PC-9 (cell line): ENCODE results near the gene NTN4.

Experiments
- EZH2 ChIP-seq: fragments of 200-600 bp; sonication (generic); IDR thresholded peaks from 2 replicates; pipeline ENCODE4 v1.8.0; 2017; ENCODE audit warnings: antibody characterized with exemption, low read depth
- TF ChIP-seq, protein P1 (sequence below): fragments of 200-600 bp; sonication (generic); conservative IDR thresholded peaks from 2 replicates; pipeline ENCODE4 v1.6.1; 2017; ENCODE audit warnings: mixed run types, antibody characterized with exemption, mild to moderate bottlenecking, moderate library complexity

DNA sequence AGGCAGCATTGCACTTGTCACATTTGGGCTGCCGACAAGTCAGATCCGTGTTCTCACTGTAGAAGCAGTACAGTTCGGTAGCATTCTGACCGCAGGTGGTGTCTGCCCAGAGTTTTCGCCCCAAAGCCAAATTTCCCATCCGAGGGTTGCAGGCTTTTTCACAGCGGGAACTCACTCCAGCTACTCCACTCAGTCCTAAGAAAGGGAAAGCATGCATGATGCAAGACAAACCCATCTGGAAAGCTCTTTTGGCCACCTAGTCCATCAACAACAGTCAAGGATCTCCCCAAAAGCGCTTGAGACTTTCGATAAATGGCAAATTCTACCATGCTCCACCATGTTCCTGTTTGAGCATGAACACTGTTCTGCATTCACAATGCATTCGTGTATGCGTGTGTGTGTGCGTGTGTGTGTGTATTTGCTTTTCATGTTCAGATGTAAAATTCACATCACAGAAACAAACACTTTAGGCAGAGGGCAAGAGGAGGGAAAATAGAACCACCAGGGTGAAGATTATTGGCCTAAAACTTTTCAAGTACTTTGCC is 3.2 kb downstream of the NTN4 start:
- TF ChIP-seq, protein P1, sequence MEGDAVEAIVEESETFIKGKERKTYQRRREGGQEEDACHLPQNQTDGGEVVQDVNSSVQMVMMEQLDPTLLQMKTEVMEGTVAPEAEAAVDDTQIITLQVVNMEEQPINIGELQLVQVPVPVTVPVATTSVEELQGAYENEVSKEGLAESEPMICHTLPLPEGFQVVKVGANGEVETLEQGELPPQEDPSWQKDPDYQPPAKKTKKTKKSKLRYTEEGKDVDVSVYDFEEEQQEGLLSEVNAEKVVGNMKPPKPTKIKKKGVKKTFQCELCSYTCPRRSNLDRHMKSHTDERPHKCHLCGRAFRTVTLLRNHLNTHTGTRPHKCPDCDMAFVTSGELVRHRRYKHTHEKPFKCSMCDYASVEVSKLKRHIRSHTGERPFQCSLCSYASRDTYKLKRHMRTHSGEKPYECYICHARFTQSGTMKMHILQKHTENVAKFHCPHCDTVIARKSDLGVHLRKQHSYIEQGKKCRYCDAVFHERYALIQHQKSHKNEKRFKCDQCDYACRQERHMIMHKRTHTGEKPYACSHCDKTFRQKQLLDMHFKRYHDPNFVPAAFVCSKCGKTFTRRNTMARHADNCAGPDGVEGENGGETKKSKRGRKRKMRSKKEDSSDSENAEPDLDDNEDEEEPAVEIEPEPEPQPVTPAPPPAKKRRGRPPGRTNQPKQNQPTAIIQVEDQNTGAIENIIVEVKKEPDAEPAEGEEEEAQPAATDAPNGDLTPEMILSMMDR: no peak
- no peak for TF ChIP-seq EZH2
